ENCODE results near the gene ATG12.

DNA sequence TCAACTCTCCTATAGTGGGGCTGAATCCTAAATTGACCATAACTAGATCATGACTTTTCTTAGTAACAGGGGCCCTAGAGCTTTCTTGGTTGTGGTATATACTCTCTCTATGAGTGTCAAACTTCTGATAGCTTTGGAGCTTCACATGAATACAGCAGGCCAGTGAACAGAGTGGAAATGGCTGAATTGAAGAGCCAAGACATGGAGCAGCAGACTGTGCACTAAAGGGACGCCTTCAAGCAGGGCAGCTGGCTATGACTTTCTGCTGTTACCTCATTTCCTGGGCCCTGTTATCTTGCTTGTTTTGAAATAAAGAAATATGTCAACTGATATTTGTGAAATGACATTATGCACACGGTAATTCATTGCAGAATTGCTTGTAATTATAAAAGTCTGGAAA lies 41.3 kb downstream of the ATG12 start:
- TF ChIP-seq NRF1 (IDR thresholded peaks at IDR 0.05; ENCODE audit: low read depth, low read length) (no peak), JUN (IDR thresholded peaks at IDR 0.05; ENCODE audit: low read depth, low read length) (no peak), GABPA (IDR thresholded peaks at IDR 0.05; ENCODE audit: borderline replicate concordance, insufficient read depth, low read length) (no peak), RXRA (IDR thresholded peaks at IDR 0.05; ENCODE audit: insufficient read depth, low read depth, low read length) (no peak), CEBPB (IDR thresholded peaks at IDR 0.05; ENCODE audit: low read depth, low read length) (no peak), EZH2 (IDR thresholded peaks at IDR 0.05; ENCODE audit: low read depth, low read length, severe bottlenecking) (no peak), POLR2A (IDR thresholded peaks at IDR 0.05; ENCODE audit: control extremely low read depth in 1 of 2, low read depth in 2 of 2, low read length in 2 of 2) (no peak), POLR2AphosphoS5 (IDR thresholded peaks at IDR 0.05; ENCODE audit: low read depth, low read length) (no peak), EGR1 (IDR thresholded peaks at IDR 0.05; ENCODE audit: borderline replicate concordance, low read depth, low read length) (no peak), TEAD4 (IDR thresholded peaks at IDR 0.05; ENCODE audit: low read depth, low read length) (no peak), KDM1A (IDR thresholded peaks at IDR 0.05; ENCODE audit: borderline replicate concordance, low read length) (no peak), FOSL1 (IDR thresholded peaks at IDR 0.05; ENCODE audit: insufficient read depth, low read depth, low read length) (no peak), GTF2F1 (IDR thresholded peaks at IDR 0.05; ENCODE audit: borderline replicate concordance, low read depth, low read length) (no peak)
- TF ChIP-seq, protein P1, sequence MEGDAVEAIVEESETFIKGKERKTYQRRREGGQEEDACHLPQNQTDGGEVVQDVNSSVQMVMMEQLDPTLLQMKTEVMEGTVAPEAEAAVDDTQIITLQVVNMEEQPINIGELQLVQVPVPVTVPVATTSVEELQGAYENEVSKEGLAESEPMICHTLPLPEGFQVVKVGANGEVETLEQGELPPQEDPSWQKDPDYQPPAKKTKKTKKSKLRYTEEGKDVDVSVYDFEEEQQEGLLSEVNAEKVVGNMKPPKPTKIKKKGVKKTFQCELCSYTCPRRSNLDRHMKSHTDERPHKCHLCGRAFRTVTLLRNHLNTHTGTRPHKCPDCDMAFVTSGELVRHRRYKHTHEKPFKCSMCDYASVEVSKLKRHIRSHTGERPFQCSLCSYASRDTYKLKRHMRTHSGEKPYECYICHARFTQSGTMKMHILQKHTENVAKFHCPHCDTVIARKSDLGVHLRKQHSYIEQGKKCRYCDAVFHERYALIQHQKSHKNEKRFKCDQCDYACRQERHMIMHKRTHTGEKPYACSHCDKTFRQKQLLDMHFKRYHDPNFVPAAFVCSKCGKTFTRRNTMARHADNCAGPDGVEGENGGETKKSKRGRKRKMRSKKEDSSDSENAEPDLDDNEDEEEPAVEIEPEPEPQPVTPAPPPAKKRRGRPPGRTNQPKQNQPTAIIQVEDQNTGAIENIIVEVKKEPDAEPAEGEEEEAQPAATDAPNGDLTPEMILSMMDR (IDR thresholded peaks at IDR 0.05; ENCODE audit: control extremely low read depth in 1 of 3, insufficient read depth in 1 of 3, low read depth in 1 of 3, low read length in 3 of 3) = no peak
